A673 (cell line): Measurements from ENCODE around the gene BUB3.
A peak's percentile ranks its signal among the peaks of the same experiment; 100 is the strongest.

Experiments
- EZH2 ChIP-seq: fragments of 200-600 bp; sonication (generic); IDR thresholded peaks from 2 replicates; pipeline ENCODE4 v1.6.1; 2017; ENCODE audit warnings: borderline replicate concordance, low read depth, mild to moderate bottlenecking, mixed read lengths, antibody characterized with exemption, low read length; ENCODE audit not compliant: poor library complexity, severe bottlenecking
- TF ChIP-seq, protein P1 (sequence below): fragments of 300-800, 200-600 bp; sonication (generic); conservative IDR thresholded peaks from 2 replicates; pipeline ENCODE4 v1.5.1; 2017; ENCODE audit warnings: low read depth, mild to moderate bottlenecking, antibody characterized with exemption, low read length, moderate library complexity, mixed read lengths

DNA sequence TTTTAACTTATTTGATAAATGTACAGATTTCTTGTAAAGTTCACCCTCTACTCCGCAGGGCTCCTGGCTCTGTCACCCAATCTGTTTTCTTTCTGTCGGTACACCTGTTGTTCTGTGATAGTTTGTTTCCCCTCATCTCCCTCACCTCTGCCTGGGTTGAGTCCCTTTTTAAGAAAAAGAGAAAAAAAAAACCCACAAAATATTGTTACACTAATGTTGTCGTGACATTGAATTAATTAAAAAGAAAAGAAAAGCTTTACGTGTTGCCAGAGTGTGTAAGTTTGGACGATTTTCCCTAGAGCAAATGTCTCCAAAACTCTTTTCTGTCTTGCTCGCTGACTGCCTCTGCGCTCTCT is 15.1 kb upstream of the BUB3 start:
- TF ChIP-seq, protein P1, sequence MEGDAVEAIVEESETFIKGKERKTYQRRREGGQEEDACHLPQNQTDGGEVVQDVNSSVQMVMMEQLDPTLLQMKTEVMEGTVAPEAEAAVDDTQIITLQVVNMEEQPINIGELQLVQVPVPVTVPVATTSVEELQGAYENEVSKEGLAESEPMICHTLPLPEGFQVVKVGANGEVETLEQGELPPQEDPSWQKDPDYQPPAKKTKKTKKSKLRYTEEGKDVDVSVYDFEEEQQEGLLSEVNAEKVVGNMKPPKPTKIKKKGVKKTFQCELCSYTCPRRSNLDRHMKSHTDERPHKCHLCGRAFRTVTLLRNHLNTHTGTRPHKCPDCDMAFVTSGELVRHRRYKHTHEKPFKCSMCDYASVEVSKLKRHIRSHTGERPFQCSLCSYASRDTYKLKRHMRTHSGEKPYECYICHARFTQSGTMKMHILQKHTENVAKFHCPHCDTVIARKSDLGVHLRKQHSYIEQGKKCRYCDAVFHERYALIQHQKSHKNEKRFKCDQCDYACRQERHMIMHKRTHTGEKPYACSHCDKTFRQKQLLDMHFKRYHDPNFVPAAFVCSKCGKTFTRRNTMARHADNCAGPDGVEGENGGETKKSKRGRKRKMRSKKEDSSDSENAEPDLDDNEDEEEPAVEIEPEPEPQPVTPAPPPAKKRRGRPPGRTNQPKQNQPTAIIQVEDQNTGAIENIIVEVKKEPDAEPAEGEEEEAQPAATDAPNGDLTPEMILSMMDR, result no peak
- TF ChIP-seq EZH2, result peak; percentile 80
